ENCODE measurements around the gene DUXA. TPM values are rescaled to one million over a fixed set of nuclear protein-coding genes. Genes with fewer than 3 reads are reported as not detected.
"Not testable (repeated sequence)": the region's sequence is repeated elsewhere in the genome, so short reads cannot be mapped to it uniquely, and the experiment has no call there.

The DUXA gene
- not detected for polyA plus RNA-seq (ENCODE audit: insufficient read length)

- no peak for DNase-seq (ENCODE audit: low read depth)
Observed at GRCh38 chr19:57167385-57167784, at the start of gene DUXA. TSS of gene DUXA (minus strand) at chr19:57167485. CDS start at chr19:57167443, 42 bp downstream.

- no peak for DNase-seq (ENCODE audit: low read depth)
Observed at GRCh38 chr19:57212109-57212508, 44.8 kb upstream of the DUXA start.

GRCh38 chr19:57210381-57210780 is 43.1 kb upstream of the DUXA start:
- DNase-seq (ENCODE audit: low read depth): no peak

- DNase-seq (ENCODE audit: low read depth): no peak
Observed at GRCh38 chr19:57202160-57202559, 34.9 kb upstream of the DUXA start.

GRCh38 chr19:57197874-57198273 is 30.6 kb upstream of the DUXA start:
- not testable (repeated sequence) for DNase-seq (ENCODE audit: low read depth)

- DNase-seq (ENCODE audit: low read depth): no peak
Observed at GRCh38 chr19:57192993-57193392, 25.7 kb upstream of the DUXA start.

- DNase-seq (ENCODE audit: low read depth): no peak
Observed at GRCh38 chr19:57192077-57192420, 24.8 kb upstream of the DUXA start.

GRCh38 chr19:57191141-57192076 is 24.1 kb upstream of the DUXA start, which contains the start of gene ZNF264:
TSS of gene ZNF264 (plus strand) at chr19:57191500. CDS start at chr19:57191914, 414 bp downstream.
- DNase-seq (ENCODE audit: low read depth): peak; percentile 83

- no peak for DNase-seq (ENCODE audit: low read depth)
Observed at GRCh38 chr19:57190301-57190700, 23.0 kb upstream of the DUXA start.

- no peak for DNase-seq (ENCODE audit: low read depth)
Observed at GRCh38 chr19:57171551-57172081, 4.3 kb upstream of the DUXA start.

GRCh38 chr19:57165846-57166245 is 1.4 kb downstream of the DUXA start:
- no peak for DNase-seq (ENCODE audit: low read depth)

- no peak for DNase-seq (ENCODE audit: low read depth)
Observed at GRCh38 chr19:57161985-57162539, 5.2 kb downstream of the DUXA start.

- DNase-seq (ENCODE audit: low read depth): no peak
Observed at GRCh38 chr19:57152921-57153320, 14.4 kb downstream of the DUXA start.

GRCh38 chr19:57141699-57142098 is 25.6 kb downstream of the DUXA start:
- DNase-seq (ENCODE audit: low read depth): no peak

- no peak for DNase-seq (ENCODE audit: low read depth)
Observed at GRCh38 chr19:57135797-57136196, 31.5 kb downstream of the DUXA start.

GRCh38 chr19:57127403-57127802 is 39.9 kb downstream of the DUXA start:
- not testable (repeated sequence) for DNase-seq (ENCODE audit: low read depth)

GRCh38 chr19:57123882-57124281 is 43.4 kb downstream of the DUXA start:
- DNase-seq (ENCODE audit: low read depth): no peak

GRCh38 chr19:57118848-57119247 is 48.4 kb downstream of the DUXA start:
- DNase-seq (ENCODE audit: low read depth): no peak

GRCh38 chr19:57113501-57113900 is 53.8 kb downstream of the DUXA start:
- DNase-seq (ENCODE audit: low read depth): not testable (repeated sequence)

GRCh38 chr19:57111329-57111644 is 56.0 kb downstream of the DUXA start:
- no peak for DNase-seq (ENCODE audit: low read depth)

GRCh38 chr19:57110592-57111328 is 56.5 kb downstream of the DUXA start:
- DNase-seq (ENCODE audit: low read depth): no peak

- no peak for DNase-seq (ENCODE audit: low read depth)
Observed at GRCh38 chr19:57106722-57107235, 60.5 kb downstream of the DUXA start.

Measured in forelimb muscle (tissue), 1 donor.